Neuron (in vitro differentiated cells): ENCODE data around the gene IFNA16.
"Not testable (repeated sequence)": the region's sequence is repeated elsewhere in the genome, so short reads cannot be mapped to it uniquely, and the experiment has no call there.

Source experiments
- H2AFZ ChIP-seq: one replicate; pipeline ENCODE4 v1.6.1; 2013; ENCODE audit warnings: low read depth, mild to moderate bottlenecking, inconsistent platforms, low read length, moderate library complexity
- H3K27me3 ChIP-seq: one replicate; pipeline ENCODE4 v1.6.1; 2013; ENCODE audit warnings: low read length; ENCODE audit not compliant: insufficient read depth
- H3K36me3 ChIP-seq: one replicate; pipeline ENCODE4 v1.6.1; 2013; ENCODE audit warnings: low read length; ENCODE audit not compliant: insufficient read depth
- H3K4me1 ChIP-seq: one replicate; pipeline ENCODE4 v1.6.1; 2013; ENCODE audit warnings: low read length; ENCODE audit not compliant: insufficient read depth
- H3K4me3 ChIP-seq: 2 replicates; pipeline ENCODE4 v1.5.1; 2013; ENCODE audit warnings: mild to moderate bottlenecking, low read length, moderate library complexity
- H3K9me3 ChIP-seq: one replicate; pipeline ENCODE4 v1.6.1; 2013; ENCODE audit warnings: low read length

IFNA16 gene

DNA sequence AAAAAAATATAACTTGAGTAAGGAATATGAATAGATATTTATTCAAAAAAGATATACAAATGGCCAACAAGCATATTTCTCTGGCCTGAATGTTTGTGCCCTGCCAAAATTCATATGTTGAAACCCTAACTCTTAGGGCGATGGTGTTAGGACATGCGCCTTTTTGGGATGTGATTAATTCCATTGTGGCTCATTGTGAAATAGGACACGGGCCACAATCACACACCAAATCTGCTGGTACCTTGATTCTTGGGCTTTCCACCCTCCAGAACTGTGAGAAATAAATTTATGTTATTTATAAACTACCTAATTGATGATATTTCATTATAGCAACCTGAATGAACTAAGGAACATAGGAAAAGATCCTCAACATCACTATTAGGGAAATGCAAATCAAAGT, 45.0 kb downstream of the IFNA16 start:
- H3K36me3 ChIP-seq = no peaks in the 10 kb centered on the region
- no peaks in the 10 kb centered on the region for H3K4me1 ChIP-seq
- H3K27me3 ChIP-seq = no peaks in the 10 kb centered on the region
- H3K4me3 ChIP-seq = no peak overlapping the region
- no peak overlapping the region for H2AFZ ChIP-seq
- H3K9me3 ChIP-seq = no peaks in the 10 kb centered on the region

DNA sequence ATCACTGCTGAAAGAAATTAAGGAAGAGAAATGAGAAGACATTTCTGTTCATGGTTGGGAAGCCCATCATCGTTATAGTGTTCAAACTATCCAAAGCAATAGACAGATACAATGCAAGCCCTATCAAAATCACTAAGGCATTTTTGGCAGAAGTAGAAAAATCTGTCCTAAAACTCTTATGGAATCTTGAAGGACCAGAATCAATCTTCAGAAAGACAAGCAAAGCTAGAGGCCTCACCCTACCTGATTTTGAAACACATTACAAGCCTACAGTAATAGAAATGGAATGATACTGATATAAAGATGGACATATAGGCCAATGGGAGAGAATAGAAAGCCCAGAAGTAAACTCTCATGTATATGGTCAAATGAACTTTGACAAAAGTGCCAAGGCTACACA, 45.8 kb downstream of the IFNA16 start:
- no peaks in the 10 kb centered on the region for H3K9me3 ChIP-seq
- no peak overlapping the region for H3K4me3 ChIP-seq
- H3K27me3 ChIP-seq = no peaks in the 10 kb centered on the region
- no peaks in the 10 kb centered on the region for H3K4me1 ChIP-seq
- no peak overlapping the region for H2AFZ ChIP-seq
- H3K36me3 ChIP-seq = no peaks in the 10 kb centered on the region

DNA sequence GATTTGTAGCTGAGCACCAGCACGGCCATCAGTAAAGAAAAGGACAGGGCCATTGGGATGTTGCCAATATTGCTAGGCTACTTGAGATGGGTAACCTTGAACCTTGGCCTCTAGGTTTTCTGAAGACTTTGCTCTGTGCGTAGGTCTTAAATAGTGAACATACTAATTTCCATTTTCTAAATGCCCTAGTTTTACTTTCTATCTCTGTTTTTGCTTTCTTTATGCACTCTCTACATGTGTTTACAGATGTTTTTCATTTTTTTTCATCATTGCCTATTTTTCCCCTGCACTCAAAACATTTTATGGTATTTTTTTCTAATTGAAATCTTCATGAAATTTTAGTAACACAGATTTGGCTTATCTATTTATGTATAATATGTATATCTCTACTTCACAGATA, 50.6 kb downstream of the IFNA16 start, which contains the start of gene IFNA21:
Gene IFNA21, minus strand, starts transcription at position 101 of the 400 bp plus-strand sequence. Its CDS starts 48 bp downstream, at position 53.
- not testable (repeated sequence) for H3K4me3 ChIP-seq, H3K4me1 ChIP-seq, H3K27me3 ChIP-seq, H3K36me3 ChIP-seq, H2AFZ ChIP-seq, H3K9me3 ChIP-seq
